Measurements from ENCODE around the gene BCAP29.

Gene BCAP29

GRCh38 chr7:107563775-107564552 is 16.1 kb upstream of the BCAP29 start, which contains the start of the genes COG5 and DUS4L:
TSS of gene COG5 (minus strand) at chr7:107563920. CDS start at chr7:107563896, 24 bp downstream.
TSS of gene DUS4L (plus strand) at chr7:107563971. CDS start at chr7:107567071, 3,100 bp downstream.
- Mint-ChIP-seq H3K27me3 (no peaks in the 10 kb centered on the region), H3K9me3 (no peaks in the 10 kb centered on the region), H3K27ac (peak within 1 kb of the TSS; percentile 95), H3K4me1 (peaks cover 29 to 50% of the 10 kb centered on the region in 2 donors), H3K36me3 (peaks cover 5 to 16% of the 10 kb centered on the region in 2 donors), H3K4me3 (peak within 1 kb of the TSS; percentile 94 to 96)
- ATAC-seq (replicated peaks) (peak; percentile 94 to 96), DNase-seq (peak; percentile 73)

DNA sequence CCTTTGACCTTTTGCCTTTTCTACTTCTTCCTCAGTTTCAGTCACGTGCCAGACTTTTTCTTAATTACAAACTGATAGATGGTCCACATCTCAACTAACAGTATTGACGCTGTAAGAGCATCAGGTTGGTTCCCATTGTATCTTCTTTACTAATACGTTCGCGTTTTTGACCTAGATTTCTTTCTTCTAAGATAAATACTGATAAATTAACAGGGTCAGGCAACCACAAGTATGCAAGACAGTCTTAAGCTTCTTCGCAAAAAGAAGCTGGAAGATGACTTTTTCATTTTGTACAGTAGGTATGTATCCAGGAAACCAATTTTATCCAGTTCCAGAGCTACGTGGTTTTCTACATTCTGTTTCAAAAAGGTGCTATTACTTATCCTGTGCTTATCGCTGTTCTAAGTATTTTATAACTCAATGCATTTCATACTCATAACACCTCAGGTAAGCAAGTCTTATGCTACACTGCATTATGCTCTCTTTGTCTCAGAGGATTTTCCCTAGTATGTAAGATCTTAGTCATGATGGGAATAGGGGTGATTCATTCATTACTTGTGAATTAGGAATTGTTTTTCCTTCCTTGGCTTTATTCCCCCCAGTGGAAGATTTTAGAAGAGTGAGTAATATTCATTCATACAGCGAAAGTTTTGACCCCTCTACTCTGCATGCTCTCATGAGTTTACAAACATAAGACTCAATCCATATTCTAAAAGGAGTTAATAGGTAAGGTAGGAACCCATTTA is 15.3 kb upstream of the BCAP29 start:
- Mint-ChIP-seq H3K27me3 (no peaks in the 10 kb centered on the region), H3K4me3 (peak overlapping the region; percentile 94 to 96), H3K27ac (peak overlapping the region; percentile 95), H3K9me3 (no peaks in the 10 kb centered on the region), H3K4me1 (peaks cover 27 to 43% of the 10 kb centered on the region in 2 donors), H3K36me3 (peaks cover 5 to 16% of the 10 kb centered on the region in 2 donors)
- DNase-seq (no peak), ATAC-seq (replicated peaks) (no peak)

GRCh38 chr7:107570298-107570697 is 9.7 kb upstream of the BCAP29 start:
- ATAC-seq (replicated peaks) (no peak), DNase-seq (no peak)
- H3K4me3 Mint-ChIP-seq: no peak overlapping the region
- peaks cover 11 to 20% of the 10 kb centered on the region in 2 donors for H3K36me3 Mint-ChIP-seq
- H3K4me1 Mint-ChIP-seq: peaks cover 0 to 3% of the 10 kb centered on the region in 2 donors
- H3K27ac Mint-ChIP-seq: no peak overlapping the region
- no peaks in the 10 kb centered on the region for H3K9me3 Mint-ChIP-seq
- no peaks in the 10 kb centered on the region for H3K27me3 Mint-ChIP-seq

DNA sequence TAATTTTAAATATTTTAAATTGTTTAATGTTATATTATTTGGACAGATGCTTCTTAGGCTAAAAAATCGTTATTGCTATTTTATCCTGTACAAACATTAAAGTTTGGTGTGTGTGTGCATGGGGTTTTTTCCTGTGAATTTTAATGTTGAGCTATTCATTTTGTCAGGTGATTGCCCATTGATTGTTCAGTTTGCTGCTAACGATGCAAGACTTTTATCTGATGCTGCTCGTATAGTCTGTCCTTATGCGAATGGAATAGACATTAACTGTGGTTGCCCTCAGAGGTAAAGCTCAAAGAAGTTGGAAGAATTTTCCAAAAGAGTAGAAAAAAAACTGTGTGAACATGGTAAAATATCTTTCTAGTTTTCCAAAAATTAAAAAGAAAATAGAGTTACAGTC is 6.5 kb upstream of the BCAP29 start:
- DNase-seq (no peak), ATAC-seq (replicated peaks) (no peak)
- Mint-ChIP-seq H3K4me1 (no peaks in the 10 kb centered on the region), H3K27me3 (no peaks in the 10 kb centered on the region), H3K4me3 (no peak overlapping the region), H3K36me3 (peaks cover 7 to 17% of the 10 kb centered on the region in 2 donors), H3K27ac (no peak overlapping the region), H3K9me3 (no peaks in the 10 kb centered on the region)

DNA sequence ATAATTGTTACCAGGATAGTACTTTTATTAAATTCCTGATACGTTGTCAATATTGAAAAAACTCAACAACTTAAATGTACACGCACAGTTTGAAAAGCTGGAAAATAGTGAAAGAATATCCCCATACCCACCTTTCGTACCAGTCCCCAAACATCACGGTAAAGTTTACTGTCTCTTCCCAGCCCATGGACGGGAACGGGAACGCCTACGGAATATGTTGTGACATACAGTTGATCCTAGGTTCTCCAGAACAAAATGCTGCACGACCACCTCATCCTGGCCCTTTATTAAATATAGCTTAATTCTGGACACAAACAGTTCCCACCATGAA is 527 bp upstream of the BCAP29 start:
- Mint-ChIP-seq H3K4me3 (peak overlapping the region; percentile 89 to 95), H3K9me3 (no peaks in the 10 kb centered on the region), H3K4me1 (peaks cover 8 to 10% of the 10 kb centered on the region in 2 donors), H3K27me3 (no peaks in the 10 kb centered on the region), H3K36me3 (peaks cover 3 to 9% of the 10 kb centered on the region in 2 donors), H3K27ac (peak overlapping the region; percentile 92)
- DNase-seq (no peak), ATAC-seq (replicated peaks) (no peak)

- H3K27me3 Mint-ChIP-seq: no peaks in the 10 kb centered on the region
- DNase-seq: no peak
- H3K9me3 Mint-ChIP-seq: no peaks in the 10 kb centered on the region
- no peak for ATAC-seq (replicated peaks)
- peaks cover 11 to 19% of the 10 kb centered on the region in 2 donors for H3K36me3 Mint-ChIP-seq
- peak overlapping the region; percentile 89 to 95 for H3K4me3 Mint-ChIP-seq
- H3K4me1 Mint-ChIP-seq: peaks cover 8 to 10% of the 10 kb centered on the region in 2 donors
- H3K27ac Mint-ChIP-seq: peak overlapping the region; percentile 83
Measured at GRCh38 chr7:107580716-107581383, 804 bp downstream of the BCAP29 start.

DNA sequence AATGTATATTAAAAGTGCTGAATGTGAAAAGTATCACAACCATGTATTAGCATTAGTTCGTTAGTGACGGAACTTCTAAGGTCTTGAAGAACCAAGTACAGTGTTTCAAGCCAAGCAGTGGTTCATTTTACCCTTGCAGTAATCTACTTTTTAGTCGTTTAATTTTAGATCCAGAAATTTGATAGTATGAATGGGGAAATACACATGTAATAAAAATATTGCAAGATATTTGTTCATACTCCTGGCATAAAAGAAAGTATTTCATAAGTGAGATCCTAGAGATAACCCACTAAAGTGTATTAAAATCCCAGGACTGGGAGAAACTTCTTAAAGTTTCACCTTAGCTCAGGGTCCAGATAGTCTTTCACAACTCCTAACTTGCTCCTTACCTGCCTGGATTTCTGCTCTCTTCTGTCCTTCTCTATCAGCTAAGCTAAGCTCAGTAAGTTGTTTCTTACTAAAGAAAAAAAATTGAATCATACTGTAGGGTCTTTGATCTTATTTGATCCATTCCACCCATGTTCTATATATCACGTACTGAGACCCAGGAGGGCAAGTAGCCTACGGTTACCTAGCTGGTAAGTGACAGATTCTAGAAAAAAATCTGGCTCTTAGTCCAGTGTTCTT is 1.5 kb downstream of the BCAP29 start:
- Mint-ChIP-seq H3K27ac (no peak overlapping the region), H3K4me1 (peaks cover 8 to 10% of the 10 kb centered on the region in 2 donors), H3K9me3 (no peaks in the 10 kb centered on the region), H3K36me3 (peaks cover 14 to 20% of the 10 kb centered on the region in 2 donors), H3K4me3 (no peak overlapping the region), H3K27me3 (no peaks in the 10 kb centered on the region)
- ATAC-seq (replicated peaks): no peak
- no peak for DNase-seq

- Mint-ChIP-seq H3K9me3 (no peaks in the 10 kb centered on the region), H3K27ac (no peak overlapping the region), H3K36me3 (peaks cover 14 to 19% of the 10 kb centered on the region in 2 donors), H3K27me3 (no peaks in the 10 kb centered on the region), H3K4me3 (no peak overlapping the region), H3K4me1 (peaks cover 8 to 10% of the 10 kb centered on the region in 2 donors)
- ATAC-seq (replicated peaks) (no peak), DNase-seq (no peak)
Measured at GRCh38 chr7:107582875-107583274, 2.8 kb downstream of the BCAP29 start.

- Mint-ChIP-seq H3K9me3 (no peaks in the 10 kb centered on the region), H3K27me3 (no peaks in the 10 kb centered on the region), H3K4me3 (no peak overlapping the region), H3K4me1 (peaks cover 5 to 10% of the 10 kb centered on the region in 2 donors), H3K27ac (no peak overlapping the region), H3K36me3 (peaks cover 17 to 24% of the 10 kb centered on the region in 2 donors)
- DNase-seq (no peak), ATAC-seq (replicated peaks) (no peak)
Measured at GRCh38 chr7:107584716-107585115, 4.7 kb downstream of the BCAP29 start.

DNA sequence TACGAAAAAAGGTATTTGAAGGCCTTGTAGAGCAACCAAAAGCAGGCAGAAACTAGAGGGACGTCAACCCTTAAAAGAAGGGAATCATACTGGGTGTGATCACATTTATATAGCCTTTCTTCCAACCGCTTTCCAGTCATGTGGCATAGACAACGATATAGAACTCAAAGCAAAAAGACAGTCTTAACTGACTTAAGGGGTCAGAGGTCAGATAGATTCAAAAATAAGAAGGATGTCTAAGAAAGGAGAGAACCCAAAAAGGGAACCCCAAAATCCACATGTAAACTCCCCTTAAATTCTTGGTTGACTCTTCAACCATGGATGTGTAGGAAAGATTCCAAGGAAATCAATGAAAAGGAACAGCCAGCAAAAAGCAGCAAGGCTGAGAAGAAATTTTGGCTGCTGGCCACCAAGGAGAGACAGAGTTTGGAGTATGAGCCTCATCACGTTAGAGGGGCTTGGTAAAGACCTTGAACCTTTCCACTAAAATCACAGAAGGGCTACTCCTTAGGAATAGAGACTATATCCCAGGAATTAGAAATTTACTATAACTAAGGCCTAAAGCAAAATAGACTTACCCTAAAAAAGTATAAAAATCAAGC is 8.6 kb downstream of the BCAP29 start:
- no peaks in the 10 kb centered on the region for H3K4me1 Mint-ChIP-seq
- DNase-seq (no peak), ATAC-seq (replicated peaks) (no peak)
- H3K27ac Mint-ChIP-seq: no peak overlapping the region
- no peaks in the 10 kb centered on the region for H3K9me3 Mint-ChIP-seq
- H3K27me3 Mint-ChIP-seq: no peaks in the 10 kb centered on the region
- no peak overlapping the region for H3K4me3 Mint-ChIP-seq
- peaks cover 17 to 35% of the 10 kb centered on the region in 2 donors for H3K36me3 Mint-ChIP-seq

GRCh38 chr7:107591421-107591820 is 11.4 kb downstream of the BCAP29 start:
- Mint-ChIP-seq H3K9me3 (no peaks in the 10 kb centered on the region), H3K4me3 (no peak overlapping the region), H3K27ac (no peak overlapping the region), H3K4me1 (no peaks in the 10 kb centered on the region), H3K27me3 (no peaks in the 10 kb centered on the region), H3K36me3 (peaks cover 7 to 26% of the 10 kb centered on the region in 2 donors)
- DNase-seq (no peak), ATAC-seq (replicated peaks) (no peak)

DNA sequence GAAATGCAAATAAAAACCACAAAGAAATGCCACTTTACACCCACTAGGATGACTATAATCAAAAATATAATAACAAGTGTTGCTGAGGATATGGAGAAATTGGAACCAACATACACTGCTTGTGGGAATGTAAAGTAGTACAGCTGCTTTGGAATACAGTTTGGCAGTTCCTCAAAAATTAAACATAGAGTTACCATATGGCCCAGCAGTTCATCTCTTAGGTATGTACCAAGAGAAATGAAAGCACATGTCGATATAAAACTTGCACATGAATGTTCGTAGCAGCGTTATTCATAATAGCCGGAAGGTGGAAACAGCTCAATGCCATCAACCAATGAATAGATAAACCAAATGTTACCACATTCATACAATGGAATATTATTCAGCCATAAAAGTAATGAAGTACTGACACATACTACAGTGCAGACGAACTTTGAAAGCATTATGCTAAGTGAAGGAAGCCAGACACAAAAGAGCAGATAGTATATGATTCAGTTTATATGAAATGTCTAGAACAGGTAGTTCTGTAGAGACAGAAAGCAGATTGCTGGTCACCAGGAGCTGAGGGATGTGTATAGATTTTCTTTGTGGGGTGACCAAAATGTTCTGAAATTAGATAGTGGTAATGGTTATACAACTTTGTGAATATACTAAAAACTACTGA is 12.4 kb downstream of the BCAP29 start:
- Mint-ChIP-seq H3K9me3 (no peaks in the 10 kb centered on the region), H3K36me3 (peaks cover 9 to 32% of the 10 kb centered on the region in 2 donors), H3K27ac (no peak overlapping the region), H3K4me3 (no peak overlapping the region), H3K27me3 (no peaks in the 10 kb centered on the region), H3K4me1 (no peaks in the 10 kb centered on the region)
- ATAC-seq (replicated peaks) (no peak), DNase-seq (no peak)

DNA sequence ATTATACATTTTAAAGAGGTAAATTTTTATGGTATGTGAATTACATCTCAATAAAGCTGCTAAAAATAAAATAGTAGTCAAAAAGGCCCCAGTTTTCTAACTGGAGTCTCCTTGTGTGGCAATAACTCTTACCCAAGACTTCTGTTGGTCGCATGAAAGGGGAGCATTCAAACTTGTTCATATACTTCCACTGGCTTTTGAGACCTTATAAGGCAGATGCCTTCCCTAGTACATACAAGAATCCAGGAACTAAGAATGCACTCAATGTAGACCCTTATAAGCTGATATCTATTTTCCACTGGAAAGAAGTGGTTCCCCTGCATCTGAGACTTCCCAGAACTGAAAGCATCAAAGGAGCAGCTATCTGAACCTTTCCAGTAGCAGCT is 13.0 kb downstream of the BCAP29 start:
- ATAC-seq (replicated peaks): no peak
- Mint-ChIP-seq H3K4me3 (no peak overlapping the region), H3K9me3 (no peaks in the 10 kb centered on the region), H3K36me3 (peaks cover 9 to 32% of the 10 kb centered on the region in 2 donors), H3K4me1 (no peaks in the 10 kb centered on the region), H3K27me3 (no peaks in the 10 kb centered on the region), H3K27ac (no peak overlapping the region)
- DNase-seq: no peak

All from stimulated activated naive B cell treated with anti-CD40 and anti-IgM and Interleukin-4, amounts not matched to agents 10 μg/mL and 1 μg/mL and 100 μg/mL, for 72 hours (primary cell).